Stimulated activated CD8-positive, alpha-beta memory T cell treated with anti-CD3 and anti-CD28 coated beads, Interleukin-7, amount 100 ng/mL, for 1 hour (primary cell): ENCODE measurements around the gene MYZAP.

Experiments used
- DNase-seq, 2 donors: peaks; one replicate each; pipeline ENCODE4 v3.0.0-alpha.2; 2020; ENCODE audit warnings: low read depth in 2 of 2

The MYZAP gene

DNA sequence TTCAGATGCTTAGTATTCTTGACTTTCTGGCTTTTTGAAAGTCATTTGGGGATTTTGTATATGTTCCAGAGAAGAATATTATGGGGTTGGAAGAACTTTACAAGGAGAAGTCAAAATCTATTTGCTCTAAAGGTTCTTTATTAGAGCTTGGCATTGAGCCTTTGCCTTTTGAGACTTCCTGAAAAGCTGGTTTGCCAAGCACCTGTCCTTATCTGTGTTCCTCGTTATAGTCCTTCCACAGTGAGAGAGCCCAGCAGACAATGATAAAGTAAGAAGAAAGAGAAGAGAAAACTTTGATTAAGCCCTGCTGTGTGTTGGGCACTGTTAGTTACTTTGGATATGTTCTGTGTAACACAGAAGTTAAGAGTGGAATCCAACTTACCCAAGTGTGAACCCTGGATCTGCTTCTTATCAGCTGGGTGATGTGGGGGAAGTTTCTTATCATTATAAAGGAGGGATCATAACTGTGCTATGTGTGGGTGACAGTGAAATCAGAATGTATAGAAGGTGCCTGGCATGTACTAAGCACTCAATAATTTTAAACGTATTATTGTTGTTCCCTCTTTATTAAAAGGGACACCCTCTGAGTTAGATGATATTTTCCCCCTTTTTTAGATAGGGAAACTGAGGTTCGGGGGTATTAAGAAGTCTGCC lies 70.5 kb downstream of the MYZAP start:
- no peak for DNase-seq

DNA sequence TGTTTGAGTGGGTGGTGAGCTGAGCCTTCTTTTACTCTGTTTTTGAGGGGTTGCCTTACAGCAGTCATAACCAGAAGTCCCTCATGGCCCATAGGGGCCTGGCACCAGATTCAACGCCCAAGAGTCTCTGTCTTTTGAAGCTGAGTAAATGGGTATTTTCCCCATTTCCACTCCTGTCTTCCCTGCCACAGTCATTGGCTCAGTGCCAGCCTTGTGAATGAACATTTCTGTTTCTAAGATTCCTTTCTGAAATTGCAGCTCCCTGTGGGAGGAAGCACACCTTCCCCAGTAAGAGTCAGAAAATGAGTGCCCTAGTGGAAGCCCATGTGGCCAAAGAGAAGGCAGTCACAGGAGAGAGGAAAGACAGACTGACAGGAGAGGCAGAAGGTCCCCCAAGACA lies 71.1 kb downstream of the MYZAP start:
- DNase-seq: no peak

DNA sequence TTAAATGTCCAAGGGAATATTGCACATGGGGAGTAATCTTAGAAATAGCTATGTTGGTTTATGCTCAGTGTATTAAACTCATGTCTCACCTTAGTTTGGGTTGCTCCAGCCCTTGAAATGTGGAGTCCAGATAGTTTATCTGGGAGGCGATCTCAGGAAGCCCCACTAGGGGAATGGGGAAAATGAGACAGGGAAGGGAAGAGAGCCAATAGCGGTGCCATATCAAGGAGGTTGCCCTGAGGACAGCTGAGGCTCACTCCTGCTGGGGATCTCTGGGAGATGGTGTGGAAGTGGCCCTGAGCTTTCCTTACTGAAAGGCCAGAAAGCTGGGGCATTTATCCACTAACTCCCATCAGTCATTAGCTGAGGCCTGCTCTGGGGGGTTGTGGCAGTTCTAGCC lies 71.6 kb downstream of the MYZAP start:
- no peak for DNase-seq

DNA sequence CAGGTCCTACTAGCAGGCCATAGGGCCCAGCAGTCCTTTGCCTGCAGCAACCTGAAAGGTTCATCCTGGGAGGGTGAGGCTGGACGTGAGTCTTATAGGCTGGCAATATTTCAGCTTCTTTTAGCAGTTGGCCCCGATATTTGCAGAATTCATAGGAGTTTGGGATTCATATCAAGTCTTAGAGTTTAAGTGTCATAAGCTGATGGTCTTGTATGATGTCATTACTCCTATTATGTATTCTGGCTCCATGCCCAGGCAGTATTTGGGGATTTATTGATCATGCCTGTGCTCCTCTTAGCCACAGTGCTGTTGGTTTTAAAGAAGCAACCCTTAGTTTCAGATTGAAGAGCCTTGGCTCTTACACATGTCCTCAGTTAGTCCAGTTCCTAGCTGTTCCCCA lies 73.5 kb downstream of the MYZAP start:
- DNase-seq: no peak

DNA sequence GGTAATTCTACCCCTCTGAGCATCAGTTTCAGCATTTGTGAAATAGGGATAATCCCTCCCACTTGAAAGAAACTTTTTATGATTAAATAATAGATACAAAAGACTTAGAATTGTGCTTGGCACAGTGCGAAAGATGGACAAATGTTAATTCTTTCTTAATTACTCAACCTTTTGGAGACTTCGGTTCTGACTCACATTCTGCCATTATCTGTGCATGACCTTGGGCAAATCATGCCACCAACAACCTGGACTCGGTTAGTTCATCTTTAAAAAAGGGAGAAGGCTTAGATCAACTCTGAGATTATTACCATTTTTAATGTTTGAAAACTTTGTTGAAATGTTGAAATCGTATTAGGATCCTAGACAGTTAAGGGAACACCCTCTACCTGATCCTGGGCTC lies 74.2 kb downstream of the MYZAP start:
- DNase-seq: no peak

DNA sequence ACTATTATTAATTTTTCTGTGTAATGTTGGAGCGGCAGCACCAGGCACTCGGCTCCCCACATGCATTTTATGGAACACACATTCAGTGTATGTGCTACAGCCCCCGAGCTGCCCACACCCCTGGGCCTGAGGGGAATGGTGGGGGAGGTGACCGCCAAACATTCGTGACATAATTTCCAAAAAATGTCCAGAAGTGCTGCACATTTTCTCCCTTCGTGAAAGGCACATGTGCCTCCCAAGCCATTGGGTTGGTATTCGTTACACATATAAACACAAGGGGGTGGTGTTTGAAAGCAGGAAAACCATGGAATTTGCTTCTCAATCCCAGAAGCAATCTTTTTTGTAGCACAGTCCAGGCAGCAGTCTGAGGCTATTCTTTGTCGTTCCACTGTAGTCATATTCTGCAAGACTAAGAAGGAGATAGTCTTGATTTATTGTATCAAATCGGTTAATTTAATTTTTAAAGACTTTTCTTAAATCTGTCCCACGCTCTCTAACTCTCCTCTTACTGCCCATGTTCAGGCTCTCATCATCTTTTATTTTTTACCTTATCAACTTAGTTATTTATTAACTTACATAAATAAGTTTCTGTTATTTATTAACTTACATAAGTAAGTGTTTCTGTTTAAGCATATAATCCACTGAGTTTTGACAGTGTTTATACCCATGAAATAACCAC lies 75.6 kb downstream of the MYZAP start:
- DNase-seq: no peak

DNA sequence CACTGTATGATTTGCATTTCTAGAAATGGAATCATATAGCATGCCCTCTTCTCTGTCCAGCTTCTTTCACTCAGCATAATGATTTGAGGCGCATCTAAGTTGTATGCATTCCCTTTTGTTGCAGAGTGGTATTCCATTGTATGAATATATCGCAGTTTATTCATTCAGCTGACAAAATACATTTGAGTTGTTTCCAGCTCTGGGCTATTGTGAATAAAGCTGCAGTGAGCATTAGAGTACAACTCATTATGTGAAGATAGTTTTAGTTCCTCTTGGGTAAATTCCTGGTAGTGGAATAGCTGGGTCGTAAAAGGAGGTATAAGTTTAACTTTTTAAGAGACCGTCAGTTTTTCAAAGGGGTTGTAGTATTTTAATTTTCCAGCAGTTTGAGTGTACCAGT lies 76.3 kb downstream of the MYZAP start:
- no peak for DNase-seq

DNA sequence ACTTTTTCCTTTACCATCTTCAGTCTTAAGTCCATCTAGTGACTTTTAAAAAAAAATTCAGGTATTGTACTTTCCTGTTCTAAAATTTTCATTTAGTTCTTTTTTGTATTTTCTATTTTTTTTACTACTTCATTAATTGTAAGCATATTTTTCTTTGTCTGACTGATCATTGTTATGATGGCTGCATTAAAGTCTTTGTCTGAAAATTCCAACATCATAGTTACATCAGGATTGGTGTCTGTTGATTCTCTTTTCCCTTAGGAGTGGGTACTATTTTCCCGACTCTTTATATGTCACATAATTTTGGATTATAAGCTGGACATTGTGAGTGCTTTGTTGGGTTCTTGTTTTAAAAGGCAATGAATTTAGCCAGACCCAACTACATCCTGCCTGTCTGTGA lies 79.9 kb downstream of the MYZAP start:
- DNase-seq: no peak

DNA sequence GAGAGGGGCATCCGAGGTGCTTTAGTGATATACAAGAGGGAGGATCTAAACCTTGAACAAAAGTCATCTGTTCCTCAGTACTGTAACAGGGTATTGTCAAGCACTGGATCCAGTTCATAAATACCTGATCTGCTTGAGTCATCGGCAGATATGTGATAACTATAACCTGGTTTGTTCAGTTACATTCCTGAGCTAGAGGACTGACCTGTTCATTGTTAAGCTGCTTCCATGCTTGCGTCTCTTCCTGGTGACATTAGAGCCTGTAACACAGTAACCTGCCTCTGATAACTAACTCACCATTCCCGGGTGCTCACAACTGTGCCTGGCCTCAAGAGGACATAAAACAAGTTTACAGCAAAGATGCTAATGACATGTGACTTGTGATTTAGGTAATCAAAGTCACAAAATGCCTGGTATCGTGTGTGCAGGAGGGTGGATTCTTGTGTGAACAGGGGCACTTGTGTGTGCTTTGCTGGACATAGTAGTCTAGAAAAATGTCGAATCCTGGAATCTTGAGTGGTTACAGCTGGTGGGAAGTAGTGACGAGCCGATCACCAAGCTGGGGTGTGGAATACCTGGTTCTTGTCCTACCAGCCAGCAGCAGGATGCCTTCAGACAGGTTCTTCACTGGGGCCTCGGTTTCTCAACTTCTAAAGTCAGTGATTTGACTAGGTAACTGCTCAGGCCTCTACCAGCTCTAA lies 83.9 kb downstream of the MYZAP start:
- DNase-seq: no peak

DNA sequence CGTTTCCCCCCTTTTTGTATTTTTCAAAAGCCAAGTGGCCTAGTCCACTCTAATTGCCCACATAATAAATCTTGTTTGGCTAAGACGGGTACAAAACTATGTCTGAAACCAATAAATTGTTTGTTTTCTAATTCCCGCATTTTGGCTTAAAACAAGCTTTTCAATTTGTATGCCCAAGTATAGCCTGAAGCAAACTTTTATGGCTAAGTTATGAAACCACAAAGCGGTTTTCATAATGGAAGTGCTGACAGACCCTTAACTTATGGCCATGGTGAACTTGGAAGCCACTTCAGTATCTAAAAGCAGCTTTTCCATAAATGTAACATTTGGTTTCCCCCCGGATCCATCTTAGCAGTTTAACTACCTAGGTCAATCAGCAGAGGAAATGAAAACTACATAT lies 84.9 kb downstream of the MYZAP start:
- DNase-seq: no peak

DNA sequence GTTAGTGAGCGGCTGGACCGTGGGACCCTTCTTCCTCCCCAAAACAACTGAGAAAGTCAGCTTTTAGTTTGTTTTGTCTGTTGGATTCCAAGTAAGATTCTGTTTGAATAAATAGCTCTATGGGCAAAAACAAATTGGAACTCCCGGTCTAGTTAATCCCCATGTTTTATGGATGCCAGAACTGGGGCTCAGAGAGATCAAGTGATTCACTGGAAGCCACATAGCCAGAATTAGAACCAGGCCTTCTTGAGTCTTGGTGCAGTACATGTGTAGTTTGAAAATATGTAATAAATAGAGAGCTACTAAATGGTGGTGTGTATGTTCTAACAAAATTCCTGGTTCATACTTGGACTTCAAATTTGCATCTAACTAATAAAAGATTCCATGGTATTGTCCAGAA lies 85.5 kb downstream of the MYZAP start:
- no peak for DNase-seq

DNA sequence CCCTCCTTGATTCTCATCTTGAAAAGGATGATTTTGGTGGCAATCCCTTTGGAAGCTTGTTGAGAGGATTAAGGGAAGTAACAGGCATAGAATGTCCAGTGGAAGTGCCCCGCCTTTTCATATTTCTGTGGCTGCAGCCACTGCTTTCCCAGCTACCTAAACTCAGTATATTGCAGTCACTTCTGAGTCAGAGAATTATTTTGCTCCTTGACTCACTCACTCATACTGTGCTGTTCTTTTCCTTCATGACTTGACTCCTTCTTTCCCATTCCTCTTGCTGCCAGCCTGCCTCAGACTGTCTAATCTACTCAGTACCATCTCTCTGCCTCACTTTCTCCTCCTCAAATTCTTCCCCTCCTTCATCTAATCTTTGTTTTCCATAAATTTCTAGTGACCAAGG lies 88.3 kb downstream of the MYZAP start:
- DNase-seq: no peak

DNA sequence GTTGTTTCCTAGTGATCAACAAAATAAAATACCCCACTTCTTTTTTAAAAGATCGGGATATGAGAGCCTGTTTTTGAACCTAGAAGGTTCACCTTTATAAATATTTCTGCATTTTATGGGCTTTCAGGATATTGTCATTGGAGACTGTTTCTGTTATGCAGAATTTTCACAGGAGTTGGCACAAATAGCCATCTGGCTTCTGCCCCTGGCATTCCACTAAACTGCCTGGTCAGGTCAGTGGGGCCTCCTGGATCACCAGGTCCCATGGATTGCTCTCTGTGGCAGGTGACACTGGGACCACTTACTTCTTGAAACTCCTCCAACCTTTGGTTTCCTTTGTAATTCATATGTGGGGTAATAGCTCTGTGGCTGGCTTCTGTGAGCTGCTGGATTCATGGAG lies 89.3 kb downstream of the MYZAP start:
- no peak for DNase-seq

DNA sequence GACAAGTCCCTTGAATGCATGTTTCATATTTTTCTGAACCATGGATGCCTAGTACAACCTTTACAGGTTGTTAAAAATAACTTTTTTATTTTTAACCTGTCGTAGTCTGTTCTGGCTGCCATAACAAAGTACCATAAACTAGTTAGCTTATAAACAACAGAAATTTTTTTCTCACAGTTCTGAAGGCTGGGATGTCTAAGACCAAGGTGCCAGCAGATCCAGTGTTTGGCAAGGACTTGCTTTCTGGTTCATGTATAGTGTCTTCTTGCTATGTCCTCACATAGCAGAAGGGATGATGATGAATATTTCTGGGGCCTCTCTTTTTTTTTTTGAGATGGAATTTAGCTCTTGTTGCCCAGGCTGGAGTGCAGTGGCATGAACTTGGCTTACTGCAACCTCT lies 91.8 kb downstream of the MYZAP start:
- no peak for DNase-seq

DNA sequence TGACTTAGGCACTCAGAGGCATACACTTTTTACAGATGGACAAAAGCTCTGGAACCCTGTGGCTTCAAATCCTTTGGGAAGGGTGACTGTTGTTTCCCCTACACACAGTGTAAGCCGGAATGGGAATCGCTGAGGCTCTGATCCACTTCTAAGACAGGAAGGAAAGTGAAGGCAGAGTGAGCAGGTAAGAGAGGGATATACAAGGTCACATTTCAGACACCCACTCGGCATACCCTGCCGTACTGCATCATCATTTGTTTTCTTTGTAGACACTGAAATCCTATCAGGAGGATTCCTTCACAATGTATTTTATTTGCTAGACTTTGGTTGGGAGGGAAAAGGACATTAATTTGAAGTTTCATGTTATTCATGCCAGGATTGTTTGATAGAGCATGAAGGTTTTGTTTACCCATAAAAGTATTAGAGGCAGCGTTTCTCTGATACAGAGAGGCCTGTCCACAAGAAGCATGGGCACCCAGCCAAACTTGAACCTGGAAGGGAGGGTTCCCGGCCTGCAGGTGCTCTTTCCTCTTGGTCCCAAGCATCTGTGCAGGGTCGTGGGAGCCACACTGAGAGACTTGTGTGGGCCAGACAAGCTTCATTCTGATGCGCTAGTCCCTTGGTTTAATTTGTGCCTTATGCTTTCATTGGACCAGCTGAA lies 92.9 kb downstream of the MYZAP start:
- DNase-seq: no peak

DNA sequence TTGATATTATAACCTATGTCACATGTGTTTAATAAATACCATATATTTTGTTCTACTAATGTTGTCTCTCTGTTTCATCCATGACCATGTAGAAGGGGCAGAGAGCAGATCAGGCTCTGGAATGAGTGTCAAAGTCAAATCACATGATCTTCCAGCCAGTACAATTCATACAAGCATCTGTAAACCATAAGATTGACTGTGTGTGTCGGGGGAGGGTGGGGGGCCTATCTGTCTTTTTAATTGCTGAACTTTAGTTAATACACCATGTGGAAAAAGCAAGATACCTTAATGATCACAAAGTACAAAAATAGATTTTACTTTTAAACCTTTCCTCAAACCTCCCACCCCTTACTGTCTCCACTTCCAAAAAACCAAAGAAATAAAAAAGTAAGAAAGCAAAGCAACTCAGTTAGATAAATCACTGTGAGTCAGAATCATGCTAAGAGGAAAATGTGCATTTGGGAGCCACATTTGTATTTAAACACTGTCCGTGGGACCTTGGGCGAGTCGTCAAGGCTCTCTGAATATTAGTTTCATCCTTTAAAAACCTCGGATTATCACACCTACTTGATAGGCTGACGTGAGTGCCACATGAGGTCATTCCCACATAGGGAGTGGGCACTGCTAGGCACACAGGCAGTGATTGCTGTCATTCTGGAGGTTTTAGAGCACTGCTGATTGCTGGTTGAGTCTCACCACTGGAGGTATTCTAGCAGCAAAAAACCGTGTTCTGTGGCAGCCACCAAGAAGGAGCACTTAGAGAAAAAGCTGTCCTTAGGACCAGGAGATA lies 93.8 kb downstream of the MYZAP start:
- DNase-seq: no peak

DNA sequence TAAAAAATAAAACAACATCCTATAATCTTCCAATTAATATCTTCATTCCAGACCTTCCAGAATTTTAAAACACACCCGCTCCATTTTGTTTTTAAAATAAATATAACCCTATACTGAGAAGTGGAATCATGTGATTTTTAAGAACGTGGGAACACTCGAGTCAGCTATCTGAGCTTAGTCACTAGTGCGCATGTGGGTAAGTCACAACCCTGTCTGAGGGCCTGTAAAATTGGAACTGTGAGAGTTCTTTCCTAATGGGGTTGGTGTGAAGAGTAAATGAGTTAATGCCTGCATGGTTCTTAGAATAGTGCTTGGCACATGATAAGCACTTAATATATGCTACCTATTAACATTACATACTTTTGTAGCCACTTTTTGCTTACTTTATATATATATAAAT lies 95.0 kb downstream of the MYZAP start:
- DNase-seq: no peak

DNA sequence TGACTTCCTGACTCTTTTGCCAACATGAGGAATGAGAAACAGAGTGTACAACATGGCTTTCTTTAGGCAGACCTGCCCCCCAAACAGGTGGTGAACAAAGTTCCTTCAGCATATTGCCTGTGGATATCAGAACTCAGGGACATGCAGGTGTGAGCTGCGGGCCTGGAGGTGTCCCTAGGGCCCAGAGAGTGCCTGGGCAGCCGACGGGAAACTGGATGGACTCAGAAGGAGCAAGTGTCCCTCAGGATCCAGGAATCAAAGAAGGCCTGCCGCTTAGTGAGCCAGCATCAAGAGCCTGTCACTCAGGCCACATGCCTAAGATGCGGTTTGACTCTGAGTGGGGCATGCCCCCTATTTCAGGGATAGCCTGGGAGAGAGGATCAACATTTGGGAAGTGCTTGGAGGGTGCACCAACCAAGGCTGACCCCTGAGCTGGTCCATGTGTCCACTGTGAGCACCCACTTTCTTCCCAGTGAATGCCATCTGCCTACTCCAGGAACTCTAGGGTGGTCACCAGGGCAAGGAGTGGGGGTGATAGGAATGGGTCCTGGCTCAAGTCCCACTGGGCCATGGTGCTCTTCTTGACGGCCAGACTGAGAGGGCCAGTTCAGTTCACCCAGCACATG lies 98.8 kb downstream of the MYZAP start:
- DNase-seq: no peak

DNA sequence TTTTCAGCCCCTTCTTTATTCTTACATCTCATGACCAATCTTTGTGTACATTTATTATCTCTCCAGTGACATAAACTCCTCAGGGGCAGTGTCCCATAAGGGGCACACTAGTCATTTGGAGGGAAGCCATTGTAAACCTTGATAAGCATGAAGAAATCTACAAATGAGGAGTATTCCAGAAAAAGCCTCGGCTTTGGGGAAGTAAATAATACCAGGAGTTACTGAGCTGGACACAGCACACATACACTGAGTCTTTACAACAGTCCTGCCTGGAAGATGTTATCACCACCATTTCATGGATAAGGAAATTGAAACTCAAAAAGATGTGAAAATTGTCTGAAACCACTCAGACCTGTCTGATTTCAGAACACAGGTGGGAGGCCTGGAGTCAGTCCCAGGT lies 99.4 kb downstream of the MYZAP start:
- DNase-seq: no peak

DNA sequence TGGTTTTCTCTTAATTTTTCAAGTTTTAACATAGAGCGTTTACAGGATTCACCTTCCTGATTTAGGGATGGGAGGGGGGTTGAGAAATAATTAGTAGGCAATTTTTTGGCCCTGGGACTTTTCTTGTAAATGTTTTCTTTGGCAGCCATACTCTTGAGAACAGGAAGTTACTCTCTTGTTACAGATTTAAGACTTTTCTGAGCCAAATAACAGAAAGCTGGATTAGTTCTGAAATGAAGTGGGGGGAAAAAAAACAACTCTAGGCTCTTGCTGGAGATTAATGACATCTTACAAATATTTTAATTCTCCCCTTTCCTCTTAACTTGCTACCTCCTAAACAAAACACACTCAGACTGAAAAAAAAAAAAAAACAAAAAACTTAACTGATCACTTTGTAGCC lies 101.0 kb downstream of the MYZAP start:
- DNase-seq: no peak

DNA sequence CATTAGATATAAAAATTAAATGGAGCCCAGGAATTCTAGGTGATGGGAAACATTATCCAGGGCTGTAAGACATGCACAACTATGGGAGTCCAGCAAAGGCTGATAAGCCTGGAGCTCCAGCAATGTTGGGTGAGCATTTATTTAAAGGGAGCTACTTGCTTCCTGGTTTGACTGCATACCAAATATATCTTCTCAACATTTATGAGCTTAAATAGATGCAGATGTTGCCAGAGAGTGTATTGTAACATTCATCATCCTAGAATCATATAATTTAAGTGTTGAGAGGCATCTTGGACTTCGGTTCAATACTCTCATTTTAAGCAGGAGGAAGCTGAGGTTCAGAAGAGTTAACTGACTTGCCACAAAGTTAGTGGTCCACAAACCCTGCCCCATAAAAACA lies 102.6 kb downstream of the MYZAP start:
- DNase-seq: no peak

DNA sequence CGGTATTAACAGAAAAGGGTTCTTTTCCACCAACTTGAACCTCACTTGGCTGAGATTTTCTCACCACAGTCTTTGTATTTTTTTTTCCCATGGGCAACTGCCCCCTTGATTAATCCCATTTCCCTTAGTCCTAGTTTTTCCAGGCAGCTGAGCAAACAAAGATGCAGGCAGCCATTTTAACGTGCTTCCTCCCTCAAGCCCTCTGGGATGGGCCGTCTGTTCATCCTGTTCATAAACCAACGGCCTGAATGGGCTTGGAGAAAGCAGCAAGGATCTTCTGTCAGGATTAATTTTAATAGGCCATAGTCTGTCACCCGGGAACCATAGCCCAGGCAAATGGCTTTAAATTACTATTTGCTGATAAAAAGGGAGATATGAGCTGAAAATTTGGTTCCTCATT lies 104.4 kb downstream of the MYZAP start:
- DNase-seq: no peak
